Measurements from ENCODE around the gene CNNM2.
A peak's percentile ranks its signal among the peaks of the same experiment; 100 is the strongest.

CNNM2 gene

DNA sequence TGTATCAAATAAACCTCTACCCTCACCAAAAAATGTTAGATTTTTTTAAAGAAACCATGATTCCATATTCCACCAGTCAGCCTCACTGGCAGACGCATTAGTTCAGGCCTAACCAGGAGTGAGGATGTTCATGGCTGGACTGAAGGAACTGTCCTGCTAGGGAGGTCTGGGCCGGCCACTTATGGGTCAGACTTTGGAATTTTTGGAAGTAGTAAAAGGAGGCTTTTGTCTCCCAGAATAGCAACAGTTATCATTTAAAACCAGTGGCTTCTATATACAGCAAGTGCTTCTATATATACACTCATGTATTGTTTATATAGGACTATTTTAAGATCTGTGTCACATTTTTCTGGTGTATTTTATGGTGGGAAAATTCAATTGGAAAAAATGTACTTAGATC, 120.5 kb downstream of the CNNM2 start:
- no peak for DNase-seq (ENCODE audit: low spot score)
- ChIA-PET POLR2A (ENCODE audit: low non-redundant PET) (no interaction called here), CTCF (interaction anchor here (0.6 kb wide), 1 partner anchor 78 kb away, joined by 5 read pairs; no protein-coding TSS in a partner anchor)
- no peak overlapping the region for H3K27ac ChIP-seq
- TF ChIP-seq, protein P1, sequence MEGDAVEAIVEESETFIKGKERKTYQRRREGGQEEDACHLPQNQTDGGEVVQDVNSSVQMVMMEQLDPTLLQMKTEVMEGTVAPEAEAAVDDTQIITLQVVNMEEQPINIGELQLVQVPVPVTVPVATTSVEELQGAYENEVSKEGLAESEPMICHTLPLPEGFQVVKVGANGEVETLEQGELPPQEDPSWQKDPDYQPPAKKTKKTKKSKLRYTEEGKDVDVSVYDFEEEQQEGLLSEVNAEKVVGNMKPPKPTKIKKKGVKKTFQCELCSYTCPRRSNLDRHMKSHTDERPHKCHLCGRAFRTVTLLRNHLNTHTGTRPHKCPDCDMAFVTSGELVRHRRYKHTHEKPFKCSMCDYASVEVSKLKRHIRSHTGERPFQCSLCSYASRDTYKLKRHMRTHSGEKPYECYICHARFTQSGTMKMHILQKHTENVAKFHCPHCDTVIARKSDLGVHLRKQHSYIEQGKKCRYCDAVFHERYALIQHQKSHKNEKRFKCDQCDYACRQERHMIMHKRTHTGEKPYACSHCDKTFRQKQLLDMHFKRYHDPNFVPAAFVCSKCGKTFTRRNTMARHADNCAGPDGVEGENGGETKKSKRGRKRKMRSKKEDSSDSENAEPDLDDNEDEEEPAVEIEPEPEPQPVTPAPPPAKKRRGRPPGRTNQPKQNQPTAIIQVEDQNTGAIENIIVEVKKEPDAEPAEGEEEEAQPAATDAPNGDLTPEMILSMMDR (conservative IDR thresholded peaks at IDR 0.05; ENCODE audit: low read depth) = no peak

DNA sequence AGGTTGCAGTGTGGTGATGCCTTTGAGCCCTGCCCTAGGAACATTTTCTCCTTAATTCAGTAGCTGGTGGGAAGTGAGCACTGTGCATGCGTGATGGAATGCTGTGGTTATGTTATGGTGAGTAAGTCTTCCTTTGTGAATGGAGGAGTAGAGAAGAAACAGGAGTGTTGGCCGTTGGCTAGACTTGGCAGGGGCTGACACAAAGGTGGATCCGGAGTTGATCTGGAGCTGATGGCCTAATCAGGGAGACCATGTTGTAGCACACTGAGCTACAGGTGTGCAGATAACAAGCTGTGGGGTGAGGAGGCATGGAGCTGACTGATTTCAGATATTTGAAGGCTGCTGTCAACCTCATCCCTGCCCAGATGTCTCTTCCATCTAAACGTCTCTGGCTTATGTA, 122.3 kb downstream of the CNNM2 start:
- CTCF ChIA-PET = interaction anchor here (0.6 to 1.3 kb wide), 6 partner anchors 25 to 1203 kb away, joined by 3 to 5 read pairs (median 4); partner anchors contain the start of gene CNNM2
- no peak overlapping the region for H3K27ac ChIP-seq
- POLR2A ChIA-PET (ENCODE audit: low non-redundant PET) = no interaction called here
- DNase-seq (ENCODE audit: low spot score) = peak; percentile 16
- TF ChIP-seq, protein P1 (conservative IDR thresholded peaks at IDR 0.05; ENCODE audit: low read depth) = no peak

DNA sequence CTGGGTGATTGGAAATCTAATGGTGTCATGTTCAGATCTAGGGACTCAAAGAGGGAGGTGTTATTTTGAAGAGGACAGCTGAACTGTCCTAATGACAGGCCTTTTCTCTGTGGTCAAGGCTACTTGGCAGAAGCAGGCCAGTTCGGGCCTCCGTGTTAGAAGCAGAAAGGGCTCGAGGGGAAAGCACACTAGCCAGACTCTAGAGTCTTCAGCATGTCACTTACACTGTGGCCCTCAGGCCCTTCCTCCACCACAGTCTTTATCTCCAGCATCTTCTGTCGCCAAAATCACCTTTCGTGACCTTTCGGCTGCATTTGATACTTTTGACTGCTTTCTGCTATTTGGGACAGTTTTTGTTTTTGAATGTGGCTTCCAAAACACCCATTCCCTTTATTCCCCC, 123.3 kb downstream of the CNNM2 start:
- TF ChIP-seq, protein P1 (conservative IDR thresholded peaks at IDR 0.05; ENCODE audit: low read depth) = no peak
- POLR2A ChIA-PET (ENCODE audit: low non-redundant PET) = no interaction called here
- no peak overlapping the region for H3K27ac ChIP-seq
- CTCF ChIA-PET = interaction anchor here (0.6 to 1.3 kb wide), 2 partner anchors 124 to 293 kb away, joined by 3 to 4 read pairs; partner anchors contain the start of gene CNNM2
- no peak for DNase-seq (ENCODE audit: low spot score)

DNA sequence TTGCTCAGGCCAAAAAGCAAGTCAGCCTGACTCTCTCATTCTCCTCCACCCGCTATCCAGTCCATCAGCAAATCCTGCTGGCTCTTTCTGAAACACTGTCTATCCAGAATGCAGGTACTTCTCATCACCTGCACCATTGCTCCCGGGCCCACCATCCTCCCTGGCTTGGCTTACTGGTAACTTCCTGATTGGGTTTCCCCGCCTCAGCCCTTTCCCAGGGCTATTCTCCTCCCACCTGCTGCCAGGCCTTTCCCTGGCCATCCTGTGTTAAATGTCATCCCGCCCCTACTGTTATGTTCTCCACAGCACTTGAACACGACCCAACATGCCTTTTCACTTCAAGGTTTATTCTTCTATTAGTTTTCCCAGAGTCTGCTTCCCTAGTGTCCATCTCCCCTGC, 124.0 kb downstream of the CNNM2 start:
- POLR2A ChIA-PET (ENCODE audit: low non-redundant PET) = no interaction called here
- H3K27ac ChIP-seq = no peak overlapping the region
- DNase-seq (ENCODE audit: low spot score) = peak; percentile 16
- TF ChIP-seq, protein P1 (conservative IDR thresholded peaks at IDR 0.05; ENCODE audit: low read depth) = no peak
- CTCF ChIA-PET = interaction anchor here (0.5 kb wide), 1 partner anchor 291 kb away, joined by 3 read pairs; no protein-coding TSS in a partner anchor

DNA sequence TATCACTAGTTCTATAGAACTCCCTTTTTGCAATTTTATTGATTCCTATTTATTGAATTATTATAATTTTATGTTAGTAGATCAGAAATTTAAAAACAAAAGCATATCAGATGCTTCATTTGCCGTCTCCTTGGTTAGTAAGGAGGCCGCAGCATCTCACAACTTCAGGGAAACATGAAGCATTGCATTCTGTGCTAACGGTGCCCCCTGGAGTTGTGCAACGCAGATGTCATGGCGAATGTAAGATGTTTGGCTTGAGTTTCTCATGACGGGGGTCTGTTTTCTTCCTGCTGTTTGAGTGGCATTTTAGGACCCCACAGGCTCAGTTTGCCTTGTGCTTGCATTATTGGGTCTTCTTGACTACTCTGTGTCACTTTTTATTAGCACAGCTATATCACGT, 124.8 kb downstream of the CNNM2 start:
- TF ChIP-seq, protein P1 (conservative IDR thresholded peaks at IDR 0.05; ENCODE audit: low read depth) = no peak
- ChIA-PET POLR2A (ENCODE audit: low non-redundant PET) (no interaction called here), CTCF (interaction anchor here (0.6 to 1.6 kb wide), 2 partner anchors 12 to 125 kb away, joined by 4 read pairs; partner anchors contain the start of gene CNNM2)
- no peak for DNase-seq (ENCODE audit: low spot score)
- no peak overlapping the region for H3K27ac ChIP-seq

DNA sequence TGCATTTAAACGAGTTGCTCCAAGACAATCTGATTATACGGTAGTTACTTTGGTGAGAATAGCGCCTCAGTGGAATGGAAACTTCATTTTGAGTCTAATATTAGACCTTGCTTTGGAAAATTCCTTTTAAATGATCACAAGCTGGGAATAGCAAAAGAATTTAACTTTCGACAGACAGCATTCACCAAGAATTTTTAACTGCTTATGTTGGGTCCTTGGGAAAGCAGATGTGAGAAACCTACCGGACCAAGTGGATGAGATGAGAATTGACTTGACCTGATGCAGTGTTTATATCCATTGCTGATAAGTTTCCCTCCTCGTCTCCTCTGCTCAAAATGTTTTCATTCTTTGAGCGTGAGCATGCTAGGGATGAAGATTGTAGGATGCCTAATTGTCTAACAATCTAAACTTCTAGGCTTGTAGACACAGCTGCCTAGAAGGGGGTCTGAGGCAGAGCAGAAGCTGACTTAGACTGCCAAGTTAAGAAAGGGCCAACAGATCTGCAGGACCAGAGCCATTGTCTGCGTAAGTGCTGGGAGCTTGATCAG, 126.9 kb downstream of the CNNM2 start:
- TF ChIP-seq, protein P1 (conservative IDR thresholded peaks at IDR 0.05; ENCODE audit: low read depth) = no peak
- CTCF ChIA-PET = interaction anchor here (0.6 to 1.6 kb wide), 3 partner anchors 23 to 948 kb away, joined by 3 to 9 read pairs (median 5); no protein-coding TSS in a partner anchor
- POLR2A ChIA-PET (ENCODE audit: low non-redundant PET) = no interaction called here
- no peak for DNase-seq (ENCODE audit: low spot score)
- no peak overlapping the region for H3K27ac ChIP-seq
